H9 (cell line): ENCODE measurements around the gene NEURL1. TPM values are rescaled to one million over a fixed set of nuclear protein-coding genes. Genes with fewer than 3 reads are reported as not detected.

Experiments used
- DNase-seq: peaks from one replicate; pipeline ENCODE4 v3.0.0-alpha.2; 2017
- H2AFZ ChIP-seq: one replicate; pipeline ENCODE4 v1.6.1; 2013; ENCODE audit warnings: mild to moderate bottlenecking, low read length, control low read depth, moderate library complexity
- H2AK5ac ChIP-seq: 2 replicates; pipeline ENCODE4 v1.6.1; 2013; ENCODE audit warnings: low read length, control low read depth, mixed read lengths; ENCODE audit not compliant: insufficient read length
- H2BK120ac ChIP-seq: one replicate; pipeline ENCODE4 v1.6.1; 2013; ENCODE audit warnings: low read depth, mild to moderate bottlenecking, low read length, control low read depth, inconsistent platforms; ENCODE audit not compliant: poor library complexity, severe bottlenecking
- H2BK12ac ChIP-seq: 2 replicates; pipeline ENCODE4 v1.6.1; 2013; ENCODE audit warnings: low read length, control low read depth, mixed read lengths, low read depth; ENCODE audit not compliant: insufficient read length
- H2BK15ac ChIP-seq: 2 replicates; pipeline ENCODE4 v1.6.1; 2013; ENCODE audit warnings: low read depth, low read length, control low read depth
- H2BK20ac ChIP-seq: one replicate; pipeline ENCODE4 v1.6.1; 2013; ENCODE audit warnings: low read depth, mild to moderate bottlenecking, low read length, control low read depth, inconsistent platforms; ENCODE audit not compliant: poor library complexity, severe bottlenecking
- H2BK5ac ChIP-seq: 2 replicates; pipeline ENCODE4 v1.6.1; 2013; ENCODE audit warnings: low read length, control low read depth, mixed read lengths; ENCODE audit not compliant: insufficient read length
- H3K14ac ChIP-seq: 2 replicates; pipeline ENCODE4 v1.6.1; 2013; ENCODE audit warnings: low read length, control low read depth; ENCODE audit not compliant: insufficient read depth
- H3K18ac ChIP-seq: 2 replicates; pipeline ENCODE4 v1.6.1; 2013; ENCODE audit warnings: low read depth, mild to moderate bottlenecking, mixed read lengths, low read length, control low read depth; ENCODE audit not compliant: insufficient read length
- H3K23ac ChIP-seq: 2 replicates; pipeline ENCODE4 v1.6.1; 2013; ENCODE audit warnings: low read length, control low read depth, mixed read lengths, low read depth; ENCODE audit not compliant: insufficient read length
- H3K23me2 ChIP-seq: 2 replicates; pipeline ENCODE4 v1.6.1; 2013; ENCODE audit warnings: low read depth, mild to moderate bottlenecking, mixed read lengths, low read length, control low read depth; ENCODE audit not compliant: insufficient read length, poor library complexity, severe bottlenecking
- H3K27ac ChIP-seq: 2 replicates; pipeline ENCODE4 v1.5.1; 2013; ENCODE audit warnings: low read length, control low read depth, mixed read lengths, low read depth; ENCODE audit not compliant: insufficient read length
- H3K27me3 ChIP-seq: 2 replicates; pipeline ENCODE4 v1.6.1; 2013; ENCODE audit warnings: low read length, control low read depth, inconsistent platforms; ENCODE audit not compliant: insufficient read depth
- H3K4ac ChIP-seq: 2 replicates; pipeline ENCODE4 v1.6.1; 2013; ENCODE audit warnings: low read depth, mild to moderate bottlenecking, control low read depth, inconsistent platforms, low read length, moderate library complexity
- H3K4me1 ChIP-seq: 2 replicates; pipeline ENCODE4 v1.6.1; 2013; ENCODE audit warnings: low read length, control low read depth, inconsistent platforms; ENCODE audit not compliant: insufficient read depth
- H3K4me2 ChIP-seq: 2 replicates; pipeline ENCODE4 v1.6.1; 2013; ENCODE audit warnings: low read length, control low read depth, mixed read lengths; ENCODE audit not compliant: insufficient read length, insufficient read depth
- H3K56ac ChIP-seq: 2 replicates; pipeline ENCODE4 v1.6.1; 2013; ENCODE audit warnings: low read depth, mild to moderate bottlenecking, mixed read lengths, low read length, control low read depth; ENCODE audit not compliant: insufficient read length
- H3K79me1 ChIP-seq: 2 replicates; pipeline ENCODE4 v1.6.1; 2013; ENCODE audit warnings: low read depth, mild to moderate bottlenecking, moderate library complexity, low read length, control low read depth, inconsistent platforms; ENCODE audit not compliant: insufficient read depth, poor library complexity, severe bottlenecking
- H3K79me2 ChIP-seq: 2 replicates; pipeline ENCODE4 v1.6.1; 2013; ENCODE audit warnings: low read length, control low read depth, inconsistent platforms; ENCODE audit not compliant: insufficient read depth
- H3K9ac ChIP-seq: 2 replicates; pipeline ENCODE4 v1.6.1; 2013; ENCODE audit warnings: low read length, control low read depth, mixed read lengths; ENCODE audit not compliant: insufficient read length; ENCODE audit errors: extremely low read depth
- H3K9me3 ChIP-seq: one replicate; pipeline ENCODE4 v1.6.1; 2013; ENCODE audit warnings: low read depth, low read length, inconsistent platforms; ENCODE audit not compliant: control insufficient read depth
- H3T11ph ChIP-seq: one replicate; pipeline ENCODE4 v1.6.1; 2013; ENCODE audit warnings: mild to moderate bottlenecking, low read length, control low read depth, inconsistent platforms
- H4K20me1 ChIP-seq: one replicate; pipeline ENCODE4 v1.6.1; 2013; ENCODE audit not compliant: control insufficient read depth, insufficient read length, insufficient read depth
- H4K5ac ChIP-seq: 2 replicates; pipeline ENCODE4 v1.6.1; 2013; ENCODE audit warnings: low read depth, mild to moderate bottlenecking, mixed read lengths, low read length, control low read depth; ENCODE audit not compliant: insufficient read length
- H4K8ac ChIP-seq: replicated peaks from 2 replicates; pipeline ENCODE4 v1.6.1; 2013; ENCODE audit warnings: low read length, control low read depth, mixed read lengths, low read depth; ENCODE audit not compliant: insufficient read length
- H4K91ac ChIP-seq: 2 replicates; pipeline ENCODE4 v1.6.1; 2013; ENCODE audit warnings: low read depth, mild to moderate bottlenecking, moderate library complexity, mixed read lengths, low read length, control low read depth; ENCODE audit not compliant: insufficient read length
- H3K27ac Mint-ChIP-seq, 3 experiments: 2 replicates in 2 of 3; 3 replicates in 1 of 3; pipeline ENCODE4 v1.8.0; 2020 to 2021; ENCODE audit warnings: mixed read lengths in 3 of 3, mild to moderate bottlenecking in 1 of 3, moderate library complexity in 1 of 3
- H3K27me3 Mint-ChIP-seq: 2 replicates; pipeline ENCODE4 v1.8.0; 2021; ENCODE audit warnings: low read depth, mild to moderate bottlenecking, moderate library complexity, mixed read lengths
- H3K36me3 Mint-ChIP-seq, 3 experiments: 2 replicates in 2 of 3; 3 replicates in 1 of 3; pipeline ENCODE4 v1.8.0; 2020 to 2021; ENCODE audit warnings: low read depth in 3 of 3, mixed read lengths in 3 of 3; ENCODE audit not compliant: insufficient read depth in 1 of 3
- H3K4me1 Mint-ChIP-seq, 2 experiments: 2 replicates each; pipeline ENCODE4 v1.8.0; 2020; ENCODE audit warnings: mixed read lengths in 2 of 2
- H3K4me3 Mint-ChIP-seq, 2 experiments: 2 replicates in 1 of 2; 3 replicates in 1 of 2; pipeline ENCODE4 v1.8.0; 2020 to 2021; ENCODE audit warnings: mild to moderate bottlenecking in 2 of 2, mixed read lengths in 2 of 2, moderate library complexity in 1 of 2
- H3K9me3 Mint-ChIP-seq, 2 experiments: 2 replicates in 1 of 2; 3 replicates in 1 of 2; pipeline ENCODE4 v1.8.0; 2020; ENCODE audit warnings: mild to moderate bottlenecking in 2 of 2, mixed read lengths in 2 of 2, moderate library complexity in 1 of 2
- CTCF ChIP-seq: fragments of 200-600 bp; sonication (generic); conservative IDR thresholded peaks from 3 replicates; pipeline ENCODE4 v1.8.0; 2021; ENCODE audit warnings: antibody characterized with exemption, mild to moderate bottlenecking
- WGBS: extraction: QIAGEN DNeasy Blood & Tissue Kit; methylation state at CpG from one replicate; pipeline ENCODE4 v1.1.7; 2013; ENCODE audit warnings: missing lambda C conversion rate, low lambda C conversion rate, mixed read lengths; ENCODE audit not compliant: insufficient read length; ENCODE audit errors: extremely low coverage; 5-methylcytosine and 5-hydroxymethylcytosine counted together
- total RNA-seq: library from RNA; stranded (reverse); gene quantifications from 2 replicates; pipeline ENCODE4 v1.2.1, GENCODE V29; 2021

Gene NEURL1
- total RNA-seq, 1 experiment from 2014 or later = 1.2 TPM

- H3K4ac ChIP-seq = no peak within 1 kb of the TSS
- TF ChIP-seq CTCF = no peak
- H3K18ac ChIP-seq = no peak within 1 kb of the TSS
- no peaks in the 10 kb centered on the region for H3K4me1 ChIP-seq
- no peak within 1 kb of the TSS for H2BK5ac ChIP-seq
- H3K9me3 Mint-ChIP-seq = no peaks in the 10 kb centered on the region
- peak within 1 kb of the TSS in 1 of 2 experiments; percentile 67; a peak in 1 of 5 replicates for H3K4me3 Mint-ChIP-seq
- peaks cover 4 to 22% (median 18%) of the 10 kb centered on the region in 3 experiments for H3K36me3 Mint-ChIP-seq
- no peaks in the 10 kb centered on the region; the same call in 1 of the 2 replicates for H3K27me3 Mint-ChIP-seq
- no peak within 1 kb of the TSS for H3T11ph ChIP-seq
- no peak within 1 kb of the TSS for H4K8ac ChIP-seq
- no peak within 1 kb of the TSS for H2BK15ac ChIP-seq
- H3K79me1 ChIP-seq = no peaks in the 10 kb centered on the region
- no peak within 1 kb of the TSS for H3K56ac ChIP-seq
- no peaks in the 10 kb centered on the region for H3K27me3 ChIP-seq
- DNase-seq = peak; percentile 72
- no peak within 1 kb of the TSS for H2BK12ac ChIP-seq
- H3K14ac ChIP-seq = no peak within 1 kb of the TSS; the same call in 1 of the 2 replicates
- H3K9ac ChIP-seq = no peak within 1 kb of the TSS
- no peak within 1 kb of the TSS for H3K27ac Mint-ChIP-seq
- H3K79me2 ChIP-seq = no peaks in the 10 kb centered on the region
- no peak within 1 kb of the TSS for H2AK5ac ChIP-seq
- H4K5ac ChIP-seq = no peak within 1 kb of the TSS
- H3K4me1 Mint-ChIP-seq = peaks cover 4 to 11% of the 10 kb centered on the region in 2 experiments; a peak in 3 of 4 replicates
- H2AFZ ChIP-seq = no peak within 1 kb of the TSS
- H3K23me2 ChIP-seq = no peaks in the 10 kb centered on the region
- H3K9me3 ChIP-seq = no peaks in the 10 kb centered on the region
- no peaks in the 10 kb centered on the region for H4K20me1 ChIP-seq
- H2BK20ac ChIP-seq = no peak within 1 kb of the TSS
- no peak within 1 kb of the TSS for H4K91ac ChIP-seq
- H3K4me2 ChIP-seq = no peak within 1 kb of the TSS
- H2BK120ac ChIP-seq = no peak within 1 kb of the TSS
- no peak within 1 kb of the TSS for H3K27ac ChIP-seq
- no peak within 1 kb of the TSS for H3K23ac ChIP-seq
- no CpG with 5 or more reads among the region's 32 CpGs for WGBS
Observed at GRCh38 chr10:103451831-103452505, 41.5 kb upstream of the NEURL1 start, which contains the start of gene CALHM2. CALHM2 (minus strand) TSS chr10:103452370; CDS start chr10:103449941, 2,429 bp downstream.
